HepG2 (cell line): Measurements from ENCODE around the gene ABHD17B. TPM values are rescaled to one million over a fixed set of nuclear protein-coding genes. Genes with fewer than 3 reads are reported as not detected.
A peak's percentile ranks its signal among the peaks of the same experiment; 100 is the strongest.

Experiments
- ATAC-seq: fragments of 200-7000 bp; cut with Tn5 transposase; 3 replicates; pipeline ENCODE4 v1.9.1; 2020; ENCODE audit warnings: mild to moderate bottlenecking, moderate library complexity
- BruUV-seq: library from RNA; stranded (reverse); fragments of 400-500 nt; replicated peaks from 2 replicates; lab custom pipeline; 2021; lab: Mats Ljungman, UMichigan
- CTCF ChIA-PET: fragments of 300-600 bp; formaldehyde crosslinking; extraction: SDS; loops from one replicate; lab custom pipeline; 2021; ENCODE audit warnings: low total read pairs, inconsistent platforms, low intra/inter-chr PET ratio; lab: Yijun Ruan, JAX
- POLR2A ChIA-PET: fragments of 350-600 bp; sonication (Branson Sonifier 250); formaldehyde crosslinking; loops from one replicate; lab custom pipeline; 2020; ENCODE audit warnings: antibody characterized with exemption, inconsistent platforms; lab: Yijun Ruan, JAX
- DNase-seq: peaks from one replicate; pipeline ENCODE4 v3.0.0-alpha.2; 2015; ENCODE audit warnings: low spot score
- FAIRE-seq: peaks from 3 replicates; lab custom pipeline; 2011; peaks lifted over from hg19 to GRCh38; lab: Jason Lieb, UNC
- H2AFZ ChIP-seq: one replicate; pipeline ENCODE4 v1.6.1; 2011; ENCODE audit warnings: low read length, inconsistent platforms
- H3K27ac ChIP-seq: fragments of 300-600 bp; 3 replicates; pipeline ENCODE4 v1.8.0; 2011; ENCODE audit warnings: mixed run types, mild to moderate bottlenecking, mixed read lengths, low read length, inconsistent platforms; ENCODE audit not compliant: insufficient read depth; ENCODE audit errors: extremely low read length
- H3K27me3 ChIP-seq, 2 experiments: fragments of 200-600 bp in 1 of 2; 2 replicates in 1 of 2; 3 replicates in 1 of 2; pipeline versions ENCODE4 v1.6.0 to v1.8.0; 2011; ENCODE audit warnings: low read length in 2 of 2, mild to moderate bottlenecking in 2 of 2, moderate library complexity in 2 of 2, inconsistent platforms in 1 of 2; ENCODE audit not compliant: insufficient read depth in 2 of 2, control insufficient read depth in 1 of 2
- H3K36me3 ChIP-seq, 2 experiments: fragments of 200-600 bp in 1 of 2; replicated peaks in 1 of 2; 2 replicates in 1 of 2; 3 replicates in 1 of 2; pipeline versions ENCODE4 v1.5.1 to v1.8.0; 2011; ENCODE audit warnings: low read length in 2 of 2, inconsistent platforms in 1 of 2; ENCODE audit not compliant: insufficient read depth in 2 of 2, control insufficient read depth in 1 of 2
- H3K4me1 ChIP-seq: 2 replicates; pipeline ENCODE4 v1.5.1; 2012; ENCODE audit warnings: low read length, inconsistent platforms; ENCODE audit not compliant: insufficient read depth
- H3K4me2 ChIP-seq: 2 replicates; pipeline ENCODE4 v1.6.0; 2011; ENCODE audit warnings: low read depth, low read length, inconsistent platforms
- H3K4me3 ChIP-seq, 3 experiments: fragments of 200-600 bp in 1 of 3; sonication (generic), shearing (Covaris generic) in 1 of 3; replicated peaks in 1 of 3; 2 replicates each; pipeline ENCODE4 v1.5.1; 2011 to 2016; ENCODE audit warnings: low read length in 3 of 3, inconsistent platforms in 2 of 3, low read depth in 2 of 3, mild to moderate bottlenecking in 2 of 3, control low read depth in 1 of 3, mixed read lengths in 1 of 3; ENCODE audit not compliant: insufficient read depth in 1 of 3
- H3K79me2 ChIP-seq: one replicate; pipeline ENCODE4 v1.6.1; 2011; ENCODE audit warnings: low read length, inconsistent platforms; ENCODE audit not compliant: insufficient read depth
- H3K9ac ChIP-seq: 2 replicates; pipeline ENCODE4 v1.6.0; 2011; ENCODE audit warnings: mild to moderate bottlenecking, low read depth, low read length, inconsistent platforms; ENCODE audit not compliant: insufficient read depth
- H3K9me3 ChIP-seq: 2 replicates; pipeline ENCODE4 v1.5.1; 2012; ENCODE audit warnings: mild to moderate bottlenecking, low read length
- H4K20me1 ChIP-seq: 2 replicates; pipeline ENCODE4 v1.6.0; 2011; ENCODE audit warnings: inconsistent platforms, mild to moderate bottlenecking, low read length, moderate library complexity; ENCODE audit not compliant: insufficient read depth
- DDIT3 ChIP-seq: sonication (generic); formaldehyde crosslinking; IDR thresholded peaks from 2 replicates; pipeline ENCODE4 v1.4.0; 2020; ENCODE audit warnings: mild to moderate bottlenecking, missing genetic modification reagents
- ELF4 ChIP-seq: sonication (generic); formaldehyde crosslinking; IDR thresholded peaks from 2 replicates; pipeline ENCODE4 v1.5.0; 2020; ENCODE audit warnings: missing genetic modification reagents, mild to moderate bottlenecking, moderate library complexity, borderline replicate concordance
- FOXC1 ChIP-seq: sonication (generic); formaldehyde crosslinking; IDR thresholded peaks from 2 replicates; pipeline ENCODE4 v1.8.0; 2022; ENCODE audit warnings: mild to moderate bottlenecking, missing genetic modification reagents, borderline replicate concordance
- HBP1 ChIP-seq: IDR thresholded peaks from 2 replicates; pipeline ENCODE4 v1.6.1; 2016; ENCODE audit warnings: low read depth, control low read depth
- MAFK ChIP-seq, 2 experiments: IDR thresholded peaks in 1 of 2; conservative IDR thresholded peaks in 1 of 2; 2 replicates each; pipeline ENCODE4 v1.6.1; 2011; ENCODE audit warnings: improper control_type of control experiment in 2 of 2, low read length in 2 of 2
- NFIC ChIP-seq: IDR thresholded peaks from 2 replicates; pipeline ENCODE4 v1.6.1; 2012; ENCODE audit warnings: mild to moderate bottlenecking, low read length, inconsistent platforms
- NR2F2 ChIP-seq: IDR thresholded peaks from 2 replicates; pipeline ENCODE4 v1.6.1; 2012; ENCODE audit warnings: low read depth, inconsistent platforms, borderline replicate concordance
- RBM39 ChIP-seq: fragments of 200-400 bp; formaldehyde crosslinking; IDR thresholded peaks from one replicate; pipeline ENCODE4 v1.6.1; 2018; ENCODE audit warnings: antibody characterized with exemption, mild to moderate bottlenecking, low read depth, low read length; ENCODE audit not compliant: poor library complexity, severe bottlenecking
- RELA ChIP-seq: sonication (generic); formaldehyde crosslinking; IDR thresholded peaks from 2 replicates; pipeline ENCODE4 v1.4.0; 2020; ENCODE audit warnings: missing genetic modification reagents
- SMAD3 ChIP-seq: sonication (generic); formaldehyde crosslinking; IDR thresholded peaks from 2 replicates; pipeline ENCODE4 v1.4.0; 2020; ENCODE audit warnings: missing genetic modification reagents
- ZBTB8A ChIP-seq: sonication (generic); formaldehyde crosslinking; IDR thresholded peaks from 2 replicates; pipeline ENCODE4 v1.4.0; 2020; ENCODE audit warnings: mild to moderate bottlenecking, low read depth, missing genetic modification reagents, borderline replicate concordance
- ZNF264 ChIP-seq: sonication (generic); formaldehyde crosslinking; IDR thresholded peaks from 2 replicates; pipeline ENCODE4 v1.4.0; 2020; ENCODE audit warnings: missing genetic modification reagents
- ZNF44 ChIP-seq: sonication (generic); formaldehyde crosslinking; IDR thresholded peaks from 2 replicates; pipeline ENCODE4 v1.5.1; 2020; ENCODE audit warnings: mild to moderate bottlenecking, missing genetic modification reagents
- ZNF460 ChIP-seq: sonication (generic); formaldehyde crosslinking; IDR thresholded peaks from 2 replicates; pipeline ENCODE4 v1.5.1; 2020; ENCODE audit warnings: missing genetic modification reagents, mild to moderate bottlenecking, borderline replicate concordance
- ZNF740 ChIP-seq: sonication (generic); formaldehyde crosslinking; IDR thresholded peaks from 2 replicates; pipeline ENCODE4 v1.4.0; 2020; ENCODE audit warnings: missing genetic modification reagents
- WGBS: methylation state at CpG from one replicate; pipeline ENCODE4 v1.1.6; 2017; ENCODE audit warnings: low lambda C conversion rate; 5-methylcytosine and 5-hydroxymethylcytosine counted together
- in situ Hi-C: cut with HindIII; loops from 2 replicates; pipeline ENCODE4 v1.10.0; 2017; ENCODE audit warnings: low pct_unique_long_range_greater_than_20kb; ENCODE audit not compliant: extremely low pct_ligation_motif_present
- intact Hi-C: fragments of 100-400 bp; cut with micrococcal nuclease; formaldehyde crosslinking; loops from one replicate; pipeline ENCODE4 v1.10.0; 2022; ENCODE audit not compliant: unreplicated experiment
- polyA plus RNA-seq, 8 experiments: library from polyadenylated mRNA; depleted of rRNA in 3 of 8; stranded (reverse) in 7 of 8; unstranded in 1 of 8; fragments of >200 nt; fragmentation: Illumina TruSeq in 4 of 8; extraction: Trizol in 4 of 8; gene quantifications; 2 replicates each; pipeline versions ENCODE4 v1.2.1 to v1.2.3, GENCODE V29; 2011 to 2016; ENCODE audit warnings: low read depth in 4 of 8, missing spikeins in 1 of 8, mixed read lengths in 1 of 8; ENCODE audit not compliant: insufficient read depth in 1 of 8
- total RNA-seq, 5 experiments: library from RNA; depleted of rRNA; stranded (reverse); fragments of >200 nt; fragmentation: Illumina TruSeq; extraction: Trizol; gene quantifications; 2 replicates each; pipeline ENCODE4 v1.2.3, GENCODE V29; 2016; ENCODE audit warnings: low read depth in 1 of 5

Gene ABHD17B
- total and polyA plus RNA-seq, 2 of the 13 experiments (the other 11 are each of a cell fraction or from before 2014, with no cell fraction given) = 11.3 to 22.0 TPM

GRCh38 chr9:71909887-71910649 lies 925 bp downstream of the ABHD17B start (continued):
- TF ChIP-seq NFIC = no peak
- no peak for TF ChIP-seq ZNF264 (CRISPR knock-in tag)
- TF ChIP-seq ZBTB8A (CRISPR knock-in tag) = no peak

GRCh38 chr9:71908825-71909224 lies 2.2 kb downstream of the ABHD17B start:
- no peaks in the 10 kb centered on the region for H3K9me3 ChIP-seq
- peak overlapping the region; percentile 86 to 99 (median 89); a peak in 5 of 6 replicates for H3K4me3 ChIP-seq
- no peak overlapping the region for H3K27ac ChIP-seq
- H3K36me3 ChIP-seq = peaks cover 0 to 10% of the 10 kb centered on the region in 2 experiments; a peak in 2 of 5 replicates
- intact Hi-C loops (no loop called here), in situ Hi-C loops (no loop called here)
- no peak for FAIRE-seq
- BruUV-seq = no TSS peak
- 50% methylated on average over 1 of the region's 1 CpG for WGBS
- ChIA-PET POLR2A (no interaction called here), CTCF (no interaction called here)
- peaks cover 44% of the 10 kb centered on the region for H3K4me1 ChIP-seq
- peak overlapping the region; percentile 92 for H3K9ac ChIP-seq
- no peaks in the 10 kb centered on the region; a peak in 1 of 5 replicates for H3K27me3 ChIP-seq
- H2AFZ ChIP-seq = no peak overlapping the region
- TF ChIP-seq FOXC1 (CRISPR knock-in tag) (no peak), MAFK (conservative IDR thresholded peaks at IDR 0.05 in 1 of 2, IDR thresholded peaks at IDR 0.05 in 1 of 2; ENCODE audit: low read length in 2 of 2) (peak; percentile 31 to 34; a peak in 2 of 4 replicates)
- peaks cover 46% of the 10 kb centered on the region for H4K20me1 ChIP-seq
- ATAC-seq = no peak
- no peak for DNase-seq
- peaks cover 78% of the 10 kb centered on the region for H3K79me2 ChIP-seq
- H3K4me2 ChIP-seq = peak overlapping the region; percentile 78

DNA sequence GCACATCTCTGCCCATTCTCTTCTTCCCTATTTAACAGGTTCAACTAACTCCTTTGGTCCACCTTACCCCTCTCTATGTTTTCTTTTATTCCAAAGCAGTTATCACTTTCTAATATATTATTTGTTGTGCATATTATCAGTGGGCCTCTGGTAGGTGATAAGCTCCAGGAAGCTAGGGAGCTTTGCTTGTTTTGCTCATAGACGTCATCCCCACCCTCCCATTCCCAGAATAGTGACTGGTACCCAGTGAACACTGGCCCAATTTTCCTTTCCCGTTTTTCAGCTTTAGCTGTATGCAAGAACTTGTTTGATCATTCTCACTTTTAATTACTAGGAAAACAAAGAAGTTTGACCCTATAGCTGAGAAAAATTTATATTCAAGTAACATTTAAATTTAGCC lies 6.9 kb downstream of the ABHD17B start:
- no peak overlapping the region for H3K9ac ChIP-seq
- no peak overlapping the region for H3K27ac ChIP-seq
- CTCF ChIA-PET = no interaction called here
- in situ Hi-C loops = no loop called here
- H3K4me1 ChIP-seq = peaks cover 32% of the 10 kb centered on the region
- H3K36me3 ChIP-seq = peaks cover 0 to 10% of the 10 kb centered on the region in 2 experiments; a peak in 2 of 5 replicates
- H3K4me2 ChIP-seq = no peak overlapping the region; the same call in 1 of the 2 replicates
- no peak for DNase-seq
- POLR2A ChIA-PET = no interaction called here
- BruUV-seq = no TSS peak
- no peak overlapping the region for H3K4me3 ChIP-seq
- H3K27me3 ChIP-seq = no peaks in the 10 kb centered on the region
- no peak overlapping the region for H2AFZ ChIP-seq
- peaks cover 95% of the 10 kb centered on the region for H3K79me2 ChIP-seq
- no peaks in the 10 kb centered on the region for H3K9me3 ChIP-seq
- FAIRE-seq = no peak
- peaks cover 32% of the 10 kb centered on the region for H4K20me1 ChIP-seq
- no peak for ATAC-seq
- WGBS = 86% methylated on average over 2 of the region's 2 CpGs
- intact Hi-C loops = no loop called here
- TF ChIP-seq SMAD3 (no peak), HBP1 (CRISPR knock-in tag) (no peak), ZNF740 (no peak), NR2F2 (no peak), ZNF460 (no peak), RELA (CRISPR knock-in tag) (no peak), ELF4 (CRISPR knock-in tag) (no peak), DDIT3 (CRISPR knock-in tag) (no peak), RBM39 (no peak), ZNF44 (CRISPR knock-in tag) (no peak)
